Activated B cell treated with CpG ODN at 0.5 μM for 24 hours (primary cell): Measurements from ENCODE around the gene CPNE4. TPM values are rescaled to one million over a fixed set of nuclear protein-coding genes. Genes with fewer than 3 reads are reported as not detected.

Experiments used
- ATAC-seq: fragments of 200-7000 bp; cut with Tn5 transposase; one replicate; pipeline ENCODE4 v1.10.0; 2021; ENCODE audit warnings: low read depth, mild to moderate bottlenecking, moderate library complexity
- CTCF ChIA-PET: fragments of 350-600 bp; sonication (Branson Sonifier 250); formaldehyde crosslinking; loops from one replicate; lab custom pipeline; 2021; ENCODE audit warnings: antibody characterized with exemption; lab: Charles Lee
- POLR2A ChIA-PET: fragments of 350-600 bp; sonication (Branson Sonifier 250); formaldehyde crosslinking; loops from one replicate; lab custom pipeline; 2021; ENCODE audit warnings: antibody characterized with exemption; lab: Charles Lee
- DNase-seq: peaks from one replicate; pipeline ENCODE4 v3.0.0; 2022
- H3K27ac Mint-ChIP-seq: one replicate; pipeline ENCODE4 v1.8.0; 2020; ENCODE audit warnings: mixed read lengths
- H3K27me3 Mint-ChIP-seq: one replicate; pipeline ENCODE4 v1.8.0; 2021; ENCODE audit warnings: mixed read lengths
- H3K36me3 Mint-ChIP-seq: one replicate; pipeline ENCODE4 v1.8.0; 2021; ENCODE audit warnings: low read depth, mixed read lengths
- H3K4me1 Mint-ChIP-seq: one replicate; pipeline ENCODE4 v1.8.0; 2021; ENCODE audit warnings: mixed read lengths
- H3K4me3 Mint-ChIP-seq: one replicate; pipeline ENCODE4 v1.8.0; 2020; ENCODE audit warnings: mild to moderate bottlenecking, mixed read lengths
- H3K9me3 Mint-ChIP-seq: one replicate; pipeline ENCODE4 v1.8.0; 2020; ENCODE audit warnings: mixed read lengths
- CTCF ChIP-seq: fragments of 200-600 bp; IDR thresholded peaks from one replicate; pipeline ENCODE4 v1.8.0; 2022; ENCODE audit warnings: antibody characterized with exemption, mild to moderate bottlenecking
- intact Hi-C: fragments of 100-400 bp; cut with micrococcal nuclease; formaldehyde crosslinking; loops from one replicate; pipeline ENCODE4 v1.15.1; 2024
- total RNA-seq: library from RNA; stranded (reverse); gene quantifications from 2 replicates; pipeline ENCODE4 v1.2.3, GENCODE V29; 2022

Gene CPNE4
- total RNA-seq, 1 donor from 2014 or later, result not detected

DNA sequence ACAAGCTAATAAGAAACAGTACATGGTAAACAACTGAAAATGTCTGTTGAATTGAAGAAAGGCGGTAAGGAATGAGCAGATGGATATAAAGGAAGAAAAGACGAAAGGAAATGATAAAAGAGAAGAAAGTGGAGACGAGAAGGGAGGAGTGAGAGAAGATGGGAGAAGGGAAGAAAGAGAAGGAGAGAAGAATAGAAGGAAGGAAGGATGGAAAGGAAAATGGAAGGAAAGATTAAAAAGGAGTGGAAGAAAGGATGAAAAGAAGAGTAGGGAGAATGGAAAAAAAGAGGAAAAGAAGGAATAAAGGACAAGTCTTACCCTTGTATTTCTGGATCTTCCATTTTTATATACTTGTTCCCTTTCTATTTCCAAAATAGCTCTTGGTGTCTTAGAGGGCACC, 17.7 kb downstream of the CPNE4 start:
- H3K4me3 Mint-ChIP-seq, result no peak overlapping the region
- no peaks in the 10 kb centered on the region for H3K9me3 Mint-ChIP-seq
- CTCF ChIA-PET, result no interaction called here
- intact Hi-C loops, result no loop called here
- POLR2A ChIA-PET, result no interaction called here
- H3K4me1 Mint-ChIP-seq, result no peaks in the 10 kb centered on the region
- H3K36me3 Mint-ChIP-seq, result no peaks in the 10 kb centered on the region
- peaks cover 5% of the 10 kb centered on the region for H3K27me3 Mint-ChIP-seq
- ATAC-seq (no peak), DNase-seq (no peak)
- TF ChIP-seq CTCF, result no peak
- no peak overlapping the region for H3K27ac Mint-ChIP-seq

- Mint-ChIP-seq H3K27me3 (peaks cover 5% of the 10 kb centered on the region), H3K27ac (no peak overlapping the region), H3K4me3 (no peak overlapping the region), H3K4me1 (no peaks in the 10 kb centered on the region), H3K36me3 (no peaks in the 10 kb centered on the region), H3K9me3 (no peaks in the 10 kb centered on the region)
- DNase-seq, result no peak
- CTCF ChIA-PET, result no interaction called here
- POLR2A ChIA-PET, result no interaction called here
- intact Hi-C loops, result no loop called here
- ATAC-seq, result no peak
- TF ChIP-seq CTCF, result no peak
Observed at GRCh38 chr3:132016061-132017041, 18.5 kb downstream of the CPNE4 start.

- intact Hi-C loops, result no loop called here
- no peaks in the 10 kb centered on the region for H3K4me1 Mint-ChIP-seq
- no peak for TF ChIP-seq CTCF
- no peak for DNase-seq
- H3K27ac Mint-ChIP-seq, result no peak overlapping the region
- CTCF ChIA-PET, result no interaction called here
- POLR2A ChIA-PET, result no interaction called here
- no peaks in the 10 kb centered on the region for H3K36me3 Mint-ChIP-seq
- H3K4me3 Mint-ChIP-seq, result no peak overlapping the region
- H3K27me3 Mint-ChIP-seq, result peaks cover 5% of the 10 kb centered on the region
- ATAC-seq, result no peak
- H3K9me3 Mint-ChIP-seq, result no peaks in the 10 kb centered on the region
Observed at GRCh38 chr3:132014105-132014504, 20.7 kb downstream of the CPNE4 start.

DNA sequence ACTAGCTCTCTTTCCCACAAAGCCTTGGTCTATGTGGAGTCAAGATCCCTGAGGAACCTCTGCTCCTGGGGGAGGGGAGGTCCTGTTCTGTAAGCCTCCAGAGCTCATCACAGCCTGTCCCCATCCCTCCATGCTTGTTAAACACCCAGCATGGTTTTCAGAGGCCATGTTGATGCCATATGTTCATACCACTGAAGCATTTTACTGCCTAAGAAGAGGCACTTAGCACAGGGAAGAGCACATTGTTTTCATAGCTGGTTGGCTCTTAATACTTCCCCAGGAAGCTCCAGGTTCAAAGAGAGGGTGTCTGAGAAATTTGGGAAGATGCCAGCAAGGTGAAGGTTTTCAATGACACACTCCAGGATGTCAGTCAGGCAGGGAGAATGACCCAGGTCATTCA, 25.6 kb downstream of the CPNE4 start:
- no peak overlapping the region for H3K27ac Mint-ChIP-seq
- H3K36me3 Mint-ChIP-seq, result no peaks in the 10 kb centered on the region
- no peak overlapping the region for H3K4me3 Mint-ChIP-seq
- intact Hi-C loops, result no loop called here
- H3K4me1 Mint-ChIP-seq, result no peaks in the 10 kb centered on the region
- CTCF ChIA-PET, result no interaction called here
- no peaks in the 10 kb centered on the region for H3K9me3 Mint-ChIP-seq
- TF ChIP-seq CTCF, result no peak
- POLR2A ChIA-PET, result no interaction called here
- H3K27me3 Mint-ChIP-seq, result peaks cover 2% of the 10 kb centered on the region
- DNase-seq, result no peak
- ATAC-seq, result no peak

DNA sequence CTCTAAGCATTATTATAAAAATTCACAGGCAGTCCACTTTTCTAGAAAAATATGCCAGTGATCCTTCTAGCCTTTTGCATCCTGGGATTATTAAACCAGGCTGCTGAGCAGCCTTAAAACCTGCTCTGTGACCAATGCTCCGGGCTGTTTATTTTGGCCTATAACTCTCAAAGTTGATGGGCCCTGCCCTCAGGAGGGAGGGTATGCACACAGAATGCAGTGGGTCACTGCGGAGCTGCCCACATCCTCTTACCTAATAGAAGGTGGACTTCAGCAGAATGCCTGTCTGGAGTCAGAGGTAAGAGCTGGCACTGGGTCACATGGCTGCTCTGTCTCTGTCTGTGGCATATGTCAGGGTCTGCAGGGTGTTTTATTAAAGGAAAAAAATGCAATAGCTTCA, 26.0 kb downstream of the CPNE4 start:
- peaks cover 2% of the 10 kb centered on the region for H3K27me3 Mint-ChIP-seq
- CTCF ChIA-PET, result no interaction called here
- intact Hi-C loops, result no loop called here

More for the DNA sequence above, 26.0 kb downstream of the CPNE4 start:
- Mint-ChIP-seq H3K4me1 (no peaks in the 10 kb centered on the region), H3K9me3 (no peaks in the 10 kb centered on the region), H3K27ac (no peak overlapping the region), H3K36me3 (no peaks in the 10 kb centered on the region), H3K4me3 (no peak overlapping the region)
- TF ChIP-seq CTCF, result no peak
- DNase-seq, result no peak
- POLR2A ChIA-PET, result no interaction called here
- ATAC-seq, result no peak
